ENCODE results near the gene APH1B. TPM values are rescaled to one million over a fixed set of nuclear protein-coding genes. Genes with fewer than 3 reads are reported as not detected.

The APH1B gene
- total and polyA plus RNA-seq, 2 donors (not counting 3 experiments of a cell fraction or from before 2014, with no cell fraction given), result 14.6 to 24.6 TPM

- H3K27me3 ChIP-seq (ENCODE audit: control insufficient read depth in 2 of 2, insufficient read depth in 2 of 2, low read length in 2 of 2), result peaks cover 0 to 10% of the 10 kb centered on the region in 2 experiments
- no TSS peak for BruUV-seq (replicated peaks)
- CTCF ChIA-PET, result interaction anchor here (2.3 kb wide), 1 partner anchor 11 kb away, joined by 5 read pairs; no protein-coding TSS in a partner anchor
- H4K20me1 ChIP-seq (replicated peaks; ENCODE audit: control insufficient read depth, extremely low read depth, insufficient read depth, low read length), result no peaks in the 10 kb centered on the region
- H2AFZ ChIP-seq (ENCODE audit: low read depth, low read length), result no peak overlapping the region
- dilution Hi-C loops (cut with MboI; ENCODE audit: extremely low pct_ligation_motif_present, low sequenced_read_pairs) (no loop called here), intact Hi-C loops (cut with micrococcal nuclease) (no loop called here)
- H3K9me3 ChIP-seq (replicated peaks; ENCODE audit: control insufficient read depth, insufficient read depth, low read length), result no peaks in the 10 kb centered on the region
- DNase-seq (ENCODE audit: low read depth, low spot score) (no peak), FAIRE-seq (no peak)
- H3K9ac ChIP-seq (replicated peaks; ENCODE audit: extremely low read depth, insufficient read depth, low read length), result no peak overlapping the region
- TF ChIP-seq MAX (IDR thresholded peaks at IDR 0.05; ENCODE audit: insufficient read depth, insufficient read length), result no peak
- TF ChIP-seq POLR2AphosphoS5 (IDR thresholded peaks at IDR 0.05; ENCODE audit: insufficient read depth, low read depth, low read length), result no peak
- TF ChIP-seq JUN (IDR thresholded peaks at IDR 0.05; ENCODE audit: borderline replicate concordance, insufficient read depth, insufficient read length, low read depth), result no peak
- TF ChIP-seq MYC (IDR thresholded peaks at IDR 0.05; ENCODE audit: low read depth, low read length), result no peak
- TF ChIP-seq POLR2A (IDR thresholded peaks at IDR 0.05; ENCODE audit: low read depth, low read length), result no peak
- no peak for TF ChIP-seq CTCF (IDR thresholded peaks at IDR 0.05; ENCODE audit: extremely low read depth in 1 of 2, insufficient read depth in 1 of 2, low read depth in 1 of 2, low read length in 2 of 2)
- no peak overlapping the region for H3K4me3 ChIP-seq (replicated peaks in 1 of 3; ENCODE audit: insufficient read depth in 1 of 3, low read depth in 1 of 3, low read length in 3 of 3)
- H3K79me2 ChIP-seq (ENCODE audit: control insufficient read depth, insufficient read depth, low read length), result no peaks in the 10 kb centered on the region
- no peaks in the 10 kb centered on the region for H3K9me1 ChIP-seq (replicated peaks; ENCODE audit: control insufficient read depth, extremely low read depth, insufficient read depth, low read length)
- H3K4me1 ChIP-seq (ENCODE audit: control insufficient read depth, extremely low read depth, insufficient read depth, low read length), result no peaks in the 10 kb centered on the region
- no peak overlapping the region for H3K27ac ChIP-seq (ENCODE audit: insufficient read depth, low read depth, low read length)
- no peak overlapping the region for H3K4me2 ChIP-seq (ENCODE audit: insufficient read depth, low read length)
- POLR2A ChIA-PET, result no interaction called here
- H3K36me3 ChIP-seq (ENCODE audit: control insufficient read depth in 2 of 2, extremely low read depth in 1 of 2, insufficient read depth in 2 of 2, low read length in 2 of 2), result no peaks in the 10 kb centered on the region
These were observed 79.7 kb downstream of the APH1B start for GRCh38 chr15:63357061-63357460.

GRCh38 chr15:63357731-63358130, 80.3 kb downstream of the APH1B start:
- no peak overlapping the region for H3K9ac ChIP-seq (replicated peaks; ENCODE audit: extremely low read depth, insufficient read depth, low read length)
- DNase-seq (ENCODE audit: low read depth, low spot score) (no peak), FAIRE-seq (no peak)
- H3K9me1 ChIP-seq (replicated peaks; ENCODE audit: control insufficient read depth, extremely low read depth, insufficient read depth, low read length), result no peaks in the 10 kb centered on the region
- TF ChIP-seq MYC (IDR thresholded peaks at IDR 0.05; ENCODE audit: low read depth, low read length) (no peak), POLR2AphosphoS5 (IDR thresholded peaks at IDR 0.05; ENCODE audit: insufficient read depth, low read depth, low read length) (no peak), MAX (IDR thresholded peaks at IDR 0.05; ENCODE audit: insufficient read depth, insufficient read length) (no peak), JUN (IDR thresholded peaks at IDR 0.05; ENCODE audit: borderline replicate concordance, insufficient read depth, insufficient read length, low read depth) (no peak), FOS (IDR thresholded peaks at IDR 0.05; ENCODE audit: borderline replicate concordance, insufficient read depth, low read length) (no peak)
- H3K4me1 ChIP-seq (ENCODE audit: control insufficient read depth, extremely low read depth, insufficient read depth, low read length), result no peaks in the 10 kb centered on the region
- dilution Hi-C loops (cut with MboI; ENCODE audit: extremely low pct_ligation_motif_present, low sequenced_read_pairs), result no loop called here
- POLR2A ChIA-PET, result no interaction called here
- H3K9me3 ChIP-seq (replicated peaks; ENCODE audit: control insufficient read depth, insufficient read depth, low read length), result no peaks in the 10 kb centered on the region
- H4K20me1 ChIP-seq (replicated peaks; ENCODE audit: control insufficient read depth, extremely low read depth, insufficient read depth, low read length), result no peaks in the 10 kb centered on the region
- no peak overlapping the region for H3K4me2 ChIP-seq (ENCODE audit: insufficient read depth, low read length)
- no peaks in the 10 kb centered on the region for H3K79me2 ChIP-seq (ENCODE audit: control insufficient read depth, insufficient read depth, low read length)
- intact Hi-C loops (cut with micrococcal nuclease), result no loop called here
- no TSS peak for BruUV-seq (replicated peaks)
- no peak overlapping the region for H3K27ac ChIP-seq (ENCODE audit: insufficient read depth, low read depth, low read length)
- CTCF ChIA-PET, result interaction anchor here (2.3 kb wide), 1 partner anchor 10 kb away, joined by 5 read pairs; no protein-coding TSS in a partner anchor
- H3K27me3 ChIP-seq (ENCODE audit: control insufficient read depth in 2 of 2, insufficient read depth in 2 of 2, low read length in 2 of 2), result peaks cover 0 to 10% of the 10 kb centered on the region in 2 experiments
- no peak overlapping the region for H2AFZ ChIP-seq (ENCODE audit: low read depth, low read length)
- H3K4me3 ChIP-seq (replicated peaks in 1 of 3; ENCODE audit: insufficient read depth in 1 of 3, low read depth in 1 of 3, low read length in 3 of 3), result no peak overlapping the region
- H3K36me3 ChIP-seq (ENCODE audit: control insufficient read depth in 2 of 2, extremely low read depth in 1 of 2, insufficient read depth in 2 of 2, low read length in 2 of 2), result no peaks in the 10 kb centered on the region
